Common myeloid progenitor, CD34-positive (primary cell): Measurements from ENCODE around the gene CDO1.
A peak's percentile ranks its signal among the peaks of the same experiment; 100 is the strongest.

Experiments
- CTCF ChIA-PET: fragments of 350-600 bp; sonication (Branson Sonifier 250); formaldehyde crosslinking; loops from one replicate; lab custom pipeline; 2021; ENCODE audit warnings: antibody characterized with exemption; lab: Charles Lee
- POLR2A ChIA-PET: fragments of 350-600 bp; sonication (Branson Sonifier 250); formaldehyde crosslinking; loops from one replicate; lab custom pipeline; 2021; ENCODE audit warnings: antibody characterized with exemption; lab: Charles Lee
- DNase-seq, 3 donors: peaks; one replicate each; pipeline versions ENCODE4 v3.0.0 to v3.0.0-alpha.2; 2013
- H3K27ac ChIP-seq, 2 experiments: 1 replicate in 1 of 2; 2 replicates in 1 of 2; pipeline ENCODE4 v1.7.0; 2013; ENCODE audit warnings: inconsistent platforms in 2 of 2, low read length in 2 of 2, mild to moderate bottlenecking in 2 of 2, low read depth in 1 of 2, moderate library complexity in 1 of 2; ENCODE audit not compliant: severe bottlenecking in 2 of 2, insufficient read depth in 1 of 2, poor library complexity in 1 of 2
- H3K27me3 ChIP-seq, 5 experiments: replicated peaks in 2 of 5; 1 replicate in 3 of 5; 2 replicates in 2 of 5; pipeline versions ENCODE4 v1.6.1 to v1.7.0; 2013; ENCODE audit warnings: low read length in 4 of 5, mild to moderate bottlenecking in 2 of 5, moderate library complexity in 2 of 5, inconsistent platforms in 1 of 5; ENCODE audit not compliant: insufficient read depth in 5 of 5, control insufficient read depth in 4 of 5
- H3K36me3 ChIP-seq, 4 experiments: 1 replicate in 2 of 4; 2 replicates in 2 of 4; pipeline versions ENCODE4 v1.6.1 to v1.7.0; 2013; ENCODE audit warnings: low read length in 3 of 4, control low read depth in 1 of 4, mild to moderate bottlenecking in 1 of 4; ENCODE audit not compliant: control insufficient read depth in 4 of 4, insufficient read depth in 4 of 4
- H3K4me1 ChIP-seq, 4 experiments: 1 replicate in 3 of 4; 2 replicates in 1 of 4; pipeline versions ENCODE4 v1.6.1 to v1.7.1; 2013; ENCODE audit warnings: low read length in 3 of 4, mild to moderate bottlenecking in 3 of 4, control low read depth in 1 of 4, inconsistent platforms in 1 of 4, moderate library complexity in 1 of 4; ENCODE audit not compliant: control insufficient read depth in 4 of 4, insufficient read depth in 4 of 4; ENCODE audit errors: control extremely low read depth in 1 of 4
- H3K4me3 ChIP-seq, 7 experiments: 1 replicate in 4 of 7; 2 replicates in 3 of 7; pipeline versions ENCODE4 v1.5.1 to v1.7.0; 2013; ENCODE audit warnings: mild to moderate bottlenecking in 7 of 7, low read length in 6 of 7, moderate library complexity in 6 of 7, inconsistent platforms in 2 of 7, low read depth in 2 of 7, control low read depth in 1 of 7; ENCODE audit not compliant: insufficient read depth in 4 of 7, control insufficient read depth in 1 of 7; ENCODE audit errors: extremely low read depth in 1 of 7
- H3K9me3 ChIP-seq, 5 experiments: 1 replicate in 4 of 5; 2 replicates in 1 of 5; pipeline versions ENCODE4 v1.6.1 to v1.7.1; 2013; ENCODE audit warnings: low read length in 4 of 5, mild to moderate bottlenecking in 2 of 5, inconsistent platforms in 1 of 5, low read depth in 1 of 5, moderate library complexity in 1 of 5; ENCODE audit not compliant: control insufficient read depth in 4 of 5, insufficient read depth in 2 of 5; ENCODE audit errors: control extremely low read depth in 1 of 5
- WGBS: methylation state at CpG from one replicate; pipeline ENCODE4 v1.1.5; 2013; ENCODE audit not compliant: insufficient coverage; 5-methylcytosine and 5-hydroxymethylcytosine counted together

CDO1 gene

DNA sequence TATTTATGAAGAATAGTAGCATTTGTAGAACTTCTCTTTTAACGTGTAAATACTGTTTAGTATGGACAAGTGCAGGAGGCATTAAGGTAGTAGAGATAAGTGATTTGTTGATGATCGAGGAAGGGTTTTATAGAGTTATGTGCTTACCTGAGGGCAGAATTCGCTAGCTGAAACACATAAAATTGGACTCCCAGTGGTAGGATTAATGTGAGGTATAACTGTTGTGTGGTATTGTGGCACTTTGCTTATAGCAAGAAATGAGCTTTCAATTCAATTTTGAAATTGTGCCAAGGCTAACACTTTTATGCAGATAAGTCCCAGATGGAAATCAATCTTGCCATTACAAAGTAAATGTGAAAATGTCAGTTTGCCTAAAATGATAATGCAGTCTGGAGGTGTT, 26.5 kb upstream of the CDO1 start:
- Histone ChIP-seq H3K4me1 (peaks cover 21 to 46% (median 36%) of the 10 kb centered on the region in 4 experiments), H3K27ac (peak overlapping the region; percentile 93 to 95), H3K36me3 (peaks cover 0 to 3% (median 0%) of the 10 kb centered on the region in 4 experiments), H3K9me3 (no peaks in the 10 kb centered on the region), H3K27me3 (no peaks in the 10 kb centered on the region), H3K4me3 (peak overlapping the region in 6 of 7 experiments; percentile 86 to 99 (median 92))
- 19% methylated on average over 2 of the region's 3 CpGs for WGBS
- peak in 2 of 3 donors; percentile 24 to 46 for DNase-seq
- POLR2A ChIA-PET, result interaction anchor here (0.7 kb wide), 1 partner anchor 223 kb away, joined by 4 read pairs; no protein-coding TSS in a partner anchor
- CTCF ChIA-PET, result interaction anchor here (1.1 to 1.5 kb wide), 3 partner anchors 16 to 229 kb away, joined by 3 to 4 read pairs (median 3); no protein-coding TSS in a partner anchor

DNA sequence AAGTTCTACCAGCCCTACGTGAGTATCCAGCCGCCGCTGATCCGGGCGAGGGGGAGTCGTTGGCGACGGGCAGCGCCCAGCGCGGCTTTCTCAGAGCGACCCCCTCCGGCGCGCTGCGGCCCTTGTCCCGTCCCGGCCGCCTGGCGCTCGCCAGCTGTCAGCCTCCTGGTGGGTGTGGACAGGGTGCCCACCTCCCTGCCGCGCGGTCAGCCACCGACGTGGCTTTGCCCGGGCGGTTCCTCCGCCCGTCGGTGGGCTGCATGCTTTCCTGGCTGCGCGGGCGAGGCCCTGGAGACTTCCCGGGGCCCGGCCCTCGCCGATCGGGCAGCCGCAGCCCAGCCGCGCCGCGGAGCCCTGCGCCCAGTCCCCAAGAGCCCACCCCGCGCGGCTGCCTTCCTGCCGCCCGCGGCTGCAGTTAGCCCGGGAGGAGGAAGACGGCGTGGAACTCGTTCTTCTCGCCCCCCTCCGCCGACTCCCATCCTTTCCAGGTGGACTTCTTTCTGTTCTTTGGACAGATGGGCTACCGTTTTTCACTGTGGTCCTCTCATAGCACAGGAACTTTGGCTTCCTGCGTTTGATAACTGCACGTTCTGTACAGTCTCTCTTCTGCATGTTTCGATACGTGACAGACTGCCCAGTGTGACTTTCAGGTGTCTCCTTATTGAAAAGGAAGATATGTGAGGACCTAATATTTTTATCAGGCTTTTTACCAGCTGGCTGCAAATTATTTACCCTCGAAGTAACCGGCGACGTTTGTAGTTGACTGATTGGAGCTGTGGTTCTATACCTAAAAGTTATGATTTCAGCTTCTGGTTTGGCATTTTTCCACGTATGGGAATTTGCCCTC, 25.9 kb upstream of the CDO1 start:
- CTCF ChIA-PET, result interaction anchor here (1.1 to 1.5 kb wide), 2 partner anchors 17 to 19 kb away, joined by 3 to 4 read pairs; no protein-coding TSS in a partner anchor
- H3K36me3 ChIP-seq, result peaks cover 1 to 6% (median 3%) of the 10 kb centered on the region in 4 experiments
- H3K27me3 ChIP-seq, result no peaks in the 10 kb centered on the region
- peak overlapping the region; percentile 93 to 95 for H3K27ac ChIP-seq
- POLR2A ChIA-PET, result interaction anchor here (0.5 to 1.1 kb wide), 3 partner anchors 23 to 222 kb away, joined by 3 to 4 read pairs (median 3); no protein-coding TSS in a partner anchor
- peaks cover 21 to 46% (median 36%) of the 10 kb centered on the region in 4 experiments for H3K4me1 ChIP-seq
- DNase-seq, result peak in 1 of 3 donors; percentile 67
- no peaks in the 10 kb centered on the region for H3K9me3 ChIP-seq
- peak overlapping the region; percentile 86 to 99 (median 90) for H3K4me3 ChIP-seq
- 0% methylated on average over 45 of the region's 68 CpGs for WGBS

- H3K9me3 ChIP-seq, result no peaks in the 10 kb centered on the region
- POLR2A ChIA-PET, result interaction anchor here (0.5 to 1.1 kb wide), 4 partner anchors 23 to 1972 kb away, joined by 3 to 4 read pairs (median 4); no protein-coding TSS in a partner anchor
- peak within 1 kb of the TSS; percentile 86 to 99 (median 90) for H3K4me3 ChIP-seq
- 4% methylated on average over 61 of the region's 65 CpGs for whole genome bisulfite sequencing
- H3K36me3 ChIP-seq, result peaks cover 5 to 13% (median 9%) of the 10 kb centered on the region in 4 experiments
- H3K27ac ChIP-seq, result peak within 1 kb of the TSS; percentile 93 to 95
- peaks cover 21 to 46% (median 36%) of the 10 kb centered on the region in 4 experiments for H3K4me1 ChIP-seq
- CTCF ChIA-PET, result interaction anchor here (0.6 to 1.5 kb wide), 4 partner anchors 10 to 240 kb away, joined by 3 to 9 read pairs (median 6); no protein-coding TSS in a partner anchor
- no peaks in the 10 kb centered on the region for H3K27me3 ChIP-seq
- peak; percentile 96 to 99 (median 98) for DNase-seq
Observed at GRCh38 chr5:115841382-115842088, 25.1 kb upstream of the CDO1 start, which contains the start of the genes AP3S1 and ATG12. Gene AP3S1, plus strand, starts transcription at chr5:115841935. Its CDS starts 103 bp downstream, at chr5:115842038. Gene ATG12, minus strand, starts transcription at chr5:115841565. Its CDS starts 13 bp downstream, at chr5:115841552.

DNA sequence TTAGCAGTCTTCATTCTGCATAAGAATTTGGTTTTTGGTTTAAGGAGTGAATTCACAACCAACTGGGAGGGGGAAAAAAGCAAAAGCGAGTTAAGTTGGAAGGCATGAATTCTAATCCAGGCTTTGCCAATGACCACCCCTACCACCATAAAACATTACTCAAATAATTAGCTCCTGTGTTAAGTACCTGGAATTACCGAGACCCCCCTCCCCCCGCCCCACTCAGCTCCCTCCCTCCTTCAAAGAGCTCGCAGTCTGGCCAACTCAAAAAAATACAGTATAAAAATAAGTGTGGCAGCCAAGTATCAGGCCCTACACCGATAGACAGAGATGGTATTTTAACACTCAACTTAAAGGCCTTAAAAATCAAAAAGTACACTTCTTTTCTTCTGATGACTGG, 24.4 kb upstream of the CDO1 start:
- DNase-seq, result no peak
- H3K9me3 ChIP-seq, result no peaks in the 10 kb centered on the region
- H3K36me3 ChIP-seq, result peaks cover 10 to 18% (median 15%) of the 10 kb centered on the region in 4 experiments
- WGBS, result 0% methylated on average over 1 of the region's 5 CpGs
- ChIA-PET POLR2A (interaction anchor here (0.6 to 1.1 kb wide), 5 partner anchors 211 to 1973 kb away, joined by 3 to 5 read pairs (median 4); partner anchors contain the start of gene CCDC112), CTCF (interaction anchor here (1.2 to 2.8 kb wide), 4 partner anchors 9 to 217 kb away, joined by 3 to 10 read pairs (median 8); no protein-coding TSS in a partner anchor)
- H3K27me3 ChIP-seq, result no peaks in the 10 kb centered on the region
- peak overlapping the region; percentile 93 to 95 for H3K27ac ChIP-seq
- peaks cover 21 to 46% (median 36%) of the 10 kb centered on the region in 4 experiments for H3K4me1 ChIP-seq
- H3K4me3 ChIP-seq, result peak overlapping the region; percentile 66 to 99 (median 88)

- Histone ChIP-seq H3K9me3 (no peaks in the 10 kb centered on the region), H3K36me3 (peaks cover 18 to 36% (median 27%) of the 10 kb centered on the region in 4 experiments), H3K27me3 (no peaks in the 10 kb centered on the region), H3K27ac (peak overlapping the region in 1 of 2 experiments; percentile 43), H3K4me3 (peak overlapping the region in 1 of 7 experiments; percentile 32), H3K4me1 (peaks cover 15 to 39% (median 33%) of the 10 kb centered on the region in 4 experiments)
- ChIA-PET CTCF (interaction anchor here (0.6 to 2.8 kb wide), 5 partner anchors 8 to 210 kb away, joined by 3 to 10 read pairs (median 4); no protein-coding TSS in a partner anchor), POLR2A (no interaction called here)
- DNase-seq, result peak; percentile 65 to 82 (median 75)
- WGBS, result 29% methylated on average over 3 of the region's 10 CpGs
Observed at GRCh38 chr5:115838885-115839518, 22.5 kb upstream of the CDO1 start.

- H3K4me1 ChIP-seq, result peaks cover under 1 to 20% (median 17%) of the 10 kb centered on the region in 4 experiments
- no peak overlapping the region for H3K27ac ChIP-seq
- POLR2A ChIA-PET, result no interaction called here
- no peak overlapping the region for H3K4me3 ChIP-seq
- CTCF ChIA-PET, result interaction anchor here (1.4 kb wide), 1 partner anchor 202 kb away, joined by 5 read pairs; no protein-coding TSS in a partner anchor
- no peaks in the 10 kb centered on the region for H3K9me3 ChIP-seq
- no peak for DNase-seq
- H3K36me3 ChIP-seq, result peaks cover 23 to 51% (median 32%) of the 10 kb centered on the region in 4 experiments
- 98% methylated on average over 4 of the region's 4 CpGs for WGBS
- H3K27me3 ChIP-seq, result no peaks in the 10 kb centered on the region
Observed at GRCh38 chr5:115835481-115835880, 19.0 kb upstream of the CDO1 start.
